Endothelial cell of umbilical vein (primary cell): ENCODE measurements around the gene C19orf25. TPM values are rescaled to one million over a fixed set of nuclear protein-coding genes. Genes with fewer than 3 reads are reported as not detected.

Source experiments
- BruUV-seq: library from RNA; stranded (reverse); fragments of 400-500 nt; replicated peaks from 2 replicates; lab custom pipeline; 2021; lab: Mats Ljungman, UMichigan
- CTCF ChIA-PET: fragments of 300-600, 350-600 bp; sonication (Branson Sonifier 250); formaldehyde crosslinking; loops from one replicate; lab custom pipeline; 2021; ENCODE audit warnings: antibody characterized with exemption, inconsistent platforms; lab: Charles Lee
- POLR2A ChIA-PET: fragments of 300-600, 350-600 bp; sonication (Branson Sonifier 250); formaldehyde crosslinking; loops from one replicate; lab custom pipeline; 2021; ENCODE audit warnings: antibody characterized with exemption, inconsistent platforms; lab: Charles Lee
- DNase-seq: peaks from one replicate; pipeline ENCODE4 v3.0.0-alpha.2; 2011; ENCODE audit warnings: low read depth, low spot score
- FAIRE-seq: peaks from 2 replicates; lab custom pipeline; 2011; peaks lifted over from hg19 to GRCh38; lab: Jason Lieb, UNC
- H2AFZ ChIP-seq: 2 replicates; pipeline ENCODE4 v1.6.0; 2012; ENCODE audit warnings: low read depth, low read length, control low read depth, inconsistent platforms
- H3K27ac ChIP-seq: 2 replicates; pipeline ENCODE4 v1.5.1; 2011; ENCODE audit warnings: low read depth, mild to moderate bottlenecking, control low read depth, low read length, moderate library complexity; ENCODE audit not compliant: insufficient read depth
- H3K27me3 ChIP-seq, 2 experiments: 2 replicates each; pipeline versions ENCODE4 v1.6.0 to v1.6.1; 2011; ENCODE audit warnings: low read length in 2 of 2, mixed read lengths in 1 of 2; ENCODE audit not compliant: control insufficient read depth in 2 of 2, insufficient read depth in 2 of 2
- H3K36me3 ChIP-seq, 2 experiments: 2 replicates in 1 of 2; 3 replicates in 1 of 2; pipeline ENCODE4 v1.5.1; 2011; ENCODE audit warnings: low read length in 2 of 2, mild to moderate bottlenecking in 1 of 2, moderate library complexity in 1 of 2; ENCODE audit not compliant: control insufficient read depth in 2 of 2, insufficient read depth in 2 of 2; ENCODE audit errors: extremely low read depth in 1 of 2
- H3K4me1 ChIP-seq: 3 replicates; pipeline ENCODE4 v1.5.1; 2011; ENCODE audit warnings: mild to moderate bottlenecking, low read length; ENCODE audit not compliant: control insufficient read depth, insufficient read depth; ENCODE audit errors: extremely low read depth
- H3K4me2 ChIP-seq: 2 replicates; pipeline ENCODE4 v1.6.1; 2011; ENCODE audit warnings: low read length, control low read depth, mixed read lengths; ENCODE audit not compliant: insufficient read depth
- H3K4me3 ChIP-seq, 3 experiments: fragments of 200-600 bp in 1 of 3; sonication (generic), shearing (Covaris generic) in 1 of 3; replicated peaks in 1 of 3; 2 replicates each; pipeline ENCODE4 v1.5.1; 2011 to 2016; ENCODE audit warnings: control low read depth in 3 of 3, low read length in 3 of 3, mild to moderate bottlenecking in 2 of 3, inconsistent platforms in 1 of 3, low read depth in 1 of 3, moderate library complexity in 1 of 3; ENCODE audit not compliant: insufficient read depth in 1 of 3
- H3K79me2 ChIP-seq: 2 replicates; pipeline ENCODE4 v1.6.0; 2012; ENCODE audit warnings: low read length, inconsistent platforms; ENCODE audit not compliant: control insufficient read depth, insufficient read depth
- H3K9ac ChIP-seq: replicated peaks from 2 replicates; pipeline ENCODE3; 2011; ENCODE audit warnings: low read length, control low read depth; ENCODE audit not compliant: insufficient read depth; ENCODE audit errors: extremely low read depth
- H3K9me1 ChIP-seq: replicated peaks from 3 replicates; pipeline ENCODE4 v1.6.0; 2011; ENCODE audit warnings: mild to moderate bottlenecking, low read length; ENCODE audit not compliant: control insufficient read depth, insufficient read depth; ENCODE audit errors: extremely low read depth
- H3K9me3 ChIP-seq: replicated peaks from 2 replicates; pipeline ENCODE4 v1.5.1; 2012; ENCODE audit warnings: low read length, inconsistent platforms; ENCODE audit not compliant: control insufficient read depth, insufficient read depth
- H4K20me1 ChIP-seq: replicated peaks from 2 replicates; pipeline ENCODE3; 2011; ENCODE audit warnings: mild to moderate bottlenecking, low read length; ENCODE audit not compliant: control insufficient read depth, insufficient read depth; ENCODE audit errors: extremely low read depth
- EZH2 ChIP-seq: IDR thresholded peaks from 2 replicates; pipeline ENCODE4 v1.6.1; 2012; ENCODE audit warnings: borderline replicate concordance, low read depth, mild to moderate bottlenecking, moderate library complexity, low read length, inconsistent platforms; ENCODE audit not compliant: severe bottlenecking
- FOS ChIP-seq: IDR thresholded peaks from 2 replicates; pipeline ENCODE4 v1.6.1; 2011; ENCODE audit warnings: mild to moderate bottlenecking, low read length, moderate library complexity, borderline replicate concordance; ENCODE audit not compliant: insufficient read depth
- GATA2 ChIP-seq: IDR thresholded peaks from 2 replicates; pipeline ENCODE4 v1.7.0; 2011; ENCODE audit warnings: low read depth, mild to moderate bottlenecking, moderate library complexity, mixed read lengths, low read length; ENCODE audit not compliant: insufficient read length, insufficient read depth
- JUN ChIP-seq: IDR thresholded peaks from 2 replicates; pipeline ENCODE4 v1.6.1; 2011; ENCODE audit warnings: borderline replicate concordance, low read depth; ENCODE audit not compliant: insufficient read length, insufficient read depth
- MAX ChIP-seq: IDR thresholded peaks from 2 replicates; pipeline ENCODE4 v1.6.1; 2011; ENCODE audit not compliant: insufficient read depth, insufficient read length
- MYC ChIP-seq: IDR thresholded peaks from one replicate; pipeline ENCODE4 v1.6.1; 2011; ENCODE audit warnings: mild to moderate bottlenecking, low read depth, low read length
- POLR2A ChIP-seq: IDR thresholded peaks from 2 replicates; pipeline ENCODE4 v1.6.1; 2012; ENCODE audit warnings: low read depth, mild to moderate bottlenecking, control low read depth, low read length
- dilution Hi-C: fragments of 300-500 bp; cut with MboI; formaldehyde crosslinking; loops from one replicate; pipeline ENCODE4 v1.15.0; 2019; ENCODE audit warnings: low sequenced_read_pairs; ENCODE audit not compliant: extremely low pct_ligation_motif_present
- intact Hi-C: fragments of 100-400 bp; cut with micrococcal nuclease; formaldehyde crosslinking; loops from one replicate; pipeline ENCODE4 v1.10.0; 2022
- polyA plus RNA-seq, 4 experiments: library from polyadenylated mRNA; depleted of rRNA in 3 of 4; stranded (reverse) in 3 of 4; unstranded in 1 of 4; fragments of >200 nt; gene quantifications; 2 replicates each; pipeline versions ENCODE4 v1.2.1 to v1.2.3, GENCODE V29; 2011 to 2012; ENCODE audit warnings: missing spikeins in 1 of 4
- total RNA-seq: library from RNA; stranded (reverse); gene quantifications from 2 replicates; pipeline ENCODE4 v1.2.3, GENCODE V29; 2021
- TF ChIP-seq, protein P1 (sequence below), 2 donors: IDR thresholded peaks; 1 replicate in 1 of 2; 2 replicates in 1 of 2; pipeline ENCODE4 v1.5.1; 2011; ENCODE audit warnings: low read length in 2 of 2, mild to moderate bottlenecking in 2 of 2, moderate library complexity in 2 of 2, control low read depth in 1 of 2, inconsistent platforms in 1 of 2, low read depth in 1 of 2; ENCODE audit not compliant: insufficient read depth in 1 of 2; ENCODE audit errors: extremely low read depth in 1 of 2

C19orf25 gene
- total and polyA plus RNA-seq, 2 donors (not counting 3 experiments of a cell fraction or from before 2014, with no cell fraction given) = 28.0 to 34.6 TPM

DNA sequence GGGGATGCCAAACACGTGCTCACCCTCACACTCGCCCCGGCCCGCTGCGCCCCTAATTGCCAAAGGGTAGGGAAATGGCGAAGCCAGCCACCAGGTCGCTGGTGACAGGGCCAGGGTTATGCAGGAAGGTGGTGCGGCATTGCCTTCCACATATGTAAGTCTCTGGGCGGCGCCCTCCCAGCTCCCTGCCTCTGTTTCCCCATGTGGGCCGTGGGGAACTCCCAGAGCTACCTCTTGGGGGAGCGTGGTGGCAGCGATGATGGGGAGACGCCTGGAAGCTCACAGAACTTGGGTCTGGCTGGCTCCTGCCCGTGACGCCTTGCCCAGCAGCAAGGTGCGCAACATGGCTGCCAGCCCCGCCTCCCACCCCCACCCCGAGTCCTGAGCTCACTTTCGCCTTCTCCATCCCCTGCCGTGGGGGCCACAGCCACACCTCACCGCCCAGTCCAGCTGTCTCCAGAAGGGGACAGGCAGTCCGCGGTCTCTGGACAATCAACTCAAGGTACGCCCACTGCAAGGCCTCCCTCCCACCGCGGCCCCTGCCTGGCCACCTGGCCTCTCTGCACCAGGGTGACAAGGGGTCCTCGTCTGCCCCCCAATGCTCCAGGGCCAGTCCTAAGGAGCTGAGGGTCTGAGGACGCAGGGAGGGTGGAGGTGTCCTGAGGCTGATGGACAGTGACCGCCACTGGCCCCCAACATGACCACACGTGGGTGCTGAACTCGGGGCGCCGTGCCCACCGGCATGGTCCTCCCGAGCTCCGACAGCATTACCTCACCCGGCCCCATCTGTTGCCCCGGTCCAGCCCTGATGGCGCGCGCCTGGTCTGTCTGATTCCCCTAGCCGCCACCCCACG lies 6.6 kb downstream of the C19orf25 start:
- H3K4me1 ChIP-seq = peaks cover 5% of the 10 kb centered on the region
- ChIA-PET CTCF (interaction anchor here (1.2 to 1.8 kb wide), 3 partner anchors 13 to 74 kb away, joined by 3 to 6 read pairs (median 4); no protein-coding TSS in a partner anchor), POLR2A (no interaction called here)
- dilution Hi-C loops = no loop called here
- FAIRE-seq = no peak
- H3K9ac ChIP-seq = no peak overlapping the region
- TF ChIP-seq POLR2A = peak; percentile 3
- TF ChIP-seq GATA2 = no peak
- TF ChIP-seq MAX = no peak
- no peak for TF ChIP-seq FOS
- no peak overlapping the region for H3K4me2 ChIP-seq
- no peak overlapping the region for H3K4me3 ChIP-seq
- H3K27me3 ChIP-seq = peaks cover 28 to 57% of the 10 kb centered on the region in 2 experiments
- no peak overlapping the region for H2AFZ ChIP-seq
- peaks cover 0 to 3% of the 10 kb centered on the region in 2 experiments for H3K36me3 ChIP-seq
- no peaks in the 10 kb centered on the region for H3K79me2 ChIP-seq
- H3K9me3 ChIP-seq = no peaks in the 10 kb centered on the region
- H3K9me1 ChIP-seq = no peaks in the 10 kb centered on the region
- H4K20me1 ChIP-seq = no peaks in the 10 kb centered on the region
- no TSS peak for BruUV-seq
- no peak for DNase-seq
- H3K27ac ChIP-seq = no peak overlapping the region
- intact Hi-C loops = no loop called here

- Histone ChIP-seq H2AFZ (no peak overlapping the region), H3K27me3 (peaks cover 33 to 66% of the 10 kb centered on the region in 2 experiments), H3K36me3 (peaks cover 0 to 3% of the 10 kb centered on the region in 2 experiments), H3K9me3 (no peaks in the 10 kb centered on the region), H3K79me2 (no peaks in the 10 kb centered on the region), H3K9me1 (no peaks in the 10 kb centered on the region), H3K4me1 (peaks cover 5% of the 10 kb centered on the region), H3K27ac (no peak overlapping the region), H3K4me3 (no peak overlapping the region), H3K4me2 (no peak overlapping the region), H4K20me1 (no peaks in the 10 kb centered on the region), H3K9ac (no peak overlapping the region)
- no peak for FAIRE-seq
- DNase-seq = no peak
- ChIA-PET POLR2A (no interaction called here), CTCF (interaction anchor here (1.2 to 1.8 kb wide), 3 partner anchors 13 to 74 kb away, joined by 3 to 6 read pairs (median 4); no protein-coding TSS in a partner anchor)
- TF ChIP-seq MYC = no peak
- TF ChIP-seq POLR2A = peak; percentile 39
- TF ChIP-seq JUN = no peak
- no peak for TF ChIP-seq EZH2
- no peak for TF ChIP-seq MAX
- no peak for TF ChIP-seq FOS
- TF ChIP-seq, protein P1, sequence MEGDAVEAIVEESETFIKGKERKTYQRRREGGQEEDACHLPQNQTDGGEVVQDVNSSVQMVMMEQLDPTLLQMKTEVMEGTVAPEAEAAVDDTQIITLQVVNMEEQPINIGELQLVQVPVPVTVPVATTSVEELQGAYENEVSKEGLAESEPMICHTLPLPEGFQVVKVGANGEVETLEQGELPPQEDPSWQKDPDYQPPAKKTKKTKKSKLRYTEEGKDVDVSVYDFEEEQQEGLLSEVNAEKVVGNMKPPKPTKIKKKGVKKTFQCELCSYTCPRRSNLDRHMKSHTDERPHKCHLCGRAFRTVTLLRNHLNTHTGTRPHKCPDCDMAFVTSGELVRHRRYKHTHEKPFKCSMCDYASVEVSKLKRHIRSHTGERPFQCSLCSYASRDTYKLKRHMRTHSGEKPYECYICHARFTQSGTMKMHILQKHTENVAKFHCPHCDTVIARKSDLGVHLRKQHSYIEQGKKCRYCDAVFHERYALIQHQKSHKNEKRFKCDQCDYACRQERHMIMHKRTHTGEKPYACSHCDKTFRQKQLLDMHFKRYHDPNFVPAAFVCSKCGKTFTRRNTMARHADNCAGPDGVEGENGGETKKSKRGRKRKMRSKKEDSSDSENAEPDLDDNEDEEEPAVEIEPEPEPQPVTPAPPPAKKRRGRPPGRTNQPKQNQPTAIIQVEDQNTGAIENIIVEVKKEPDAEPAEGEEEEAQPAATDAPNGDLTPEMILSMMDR (IDR thresholded peaks at IDR 0.05; ENCODE audit: extremely low read depth in 1 of 2, insufficient read depth in 1 of 2, low read depth in 1 of 2, low read length in 2 of 2) = no peak
- TF ChIP-seq GATA2 = no peak
- intact Hi-C loops = loop anchor here (2.0 kb wide), 1 partner anchor 19 kb away; the partner anchor contains the start of genes PCSK4 and REEP6
- no TSS peak for BruUV-seq
- dilution Hi-C loops = no loop called here
Measured at GRCh38 chr19:1471515-1472160, 7.4 kb downstream of the C19orf25 start.
